Fibroblast of the aortic adventitia (primary cell): ENCODE measurements around the gene ANKRD17. TPM values are rescaled to one million over a fixed set of nuclear protein-coding genes. Genes with fewer than 3 reads are reported as not detected.

Experiments used
- DNase-seq: peaks from one replicate; pipeline ENCODE4 v3.0.0-alpha.2; 2010; ENCODE audit warnings: low read depth
- H3K4me3 ChIP-seq: 2 replicates; pipeline ENCODE4 v1.5.1; 2011; ENCODE audit warnings: low read depth, mild to moderate bottlenecking, control low read depth, low read length, moderate library complexity
- total RNA-seq: library from RNA; depleted of rRNA; stranded (reverse); fragments of >200 nt; gene quantifications from 2 replicates; pipeline ENCODE4 v1.2.3, GENCODE V29; 2012; ENCODE audit warnings: low replicate concordance
- TF ChIP-seq, protein P1 (sequence below): IDR thresholded peaks from 2 replicates; pipeline ENCODE4 v1.5.1; 2011; ENCODE audit warnings: mild to moderate bottlenecking, low read length, control low read depth, inconsistent platforms; ENCODE audit not compliant: insufficient read depth

Gene ANKRD17
- total RNA-seq, 1 donor: 72.5 TPM

DNA sequence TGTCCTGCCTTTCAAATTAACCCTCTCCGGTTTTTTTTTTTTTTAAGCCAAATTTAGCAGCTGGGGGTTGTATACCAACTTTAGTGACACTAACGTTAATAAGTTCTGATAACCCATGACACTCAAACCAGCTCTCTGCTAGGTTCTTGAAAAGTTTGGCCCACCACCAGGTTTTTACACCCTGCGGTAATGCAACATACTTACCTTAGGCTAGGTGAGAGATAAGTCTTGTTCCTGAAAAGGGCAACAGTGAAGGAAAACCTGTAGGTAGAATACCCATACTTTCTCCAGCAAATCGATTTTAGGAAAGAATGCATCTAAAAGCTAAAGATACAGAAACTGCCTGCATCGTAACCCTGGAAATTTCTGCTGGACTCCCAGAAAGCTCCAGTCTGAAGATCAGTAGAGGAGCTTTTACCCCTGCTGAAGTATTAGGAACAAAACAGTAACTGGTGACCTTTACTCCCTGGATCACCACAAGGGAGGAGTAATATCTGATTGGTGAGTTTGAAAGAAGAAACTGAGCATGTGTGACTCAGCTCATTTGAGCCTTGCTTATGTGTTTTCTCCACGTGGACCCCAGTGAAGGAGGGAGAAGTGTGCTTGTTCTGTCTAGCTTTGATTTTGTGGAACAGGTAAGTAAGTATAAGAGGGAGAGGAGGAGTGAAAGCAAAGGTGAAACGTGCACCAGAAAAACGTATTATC lies 154.6 kb downstream of the ANKRD17 start:
- no peak overlapping the region for H3K4me3 ChIP-seq
- DNase-seq: no peak
- TF ChIP-seq, protein P1, sequence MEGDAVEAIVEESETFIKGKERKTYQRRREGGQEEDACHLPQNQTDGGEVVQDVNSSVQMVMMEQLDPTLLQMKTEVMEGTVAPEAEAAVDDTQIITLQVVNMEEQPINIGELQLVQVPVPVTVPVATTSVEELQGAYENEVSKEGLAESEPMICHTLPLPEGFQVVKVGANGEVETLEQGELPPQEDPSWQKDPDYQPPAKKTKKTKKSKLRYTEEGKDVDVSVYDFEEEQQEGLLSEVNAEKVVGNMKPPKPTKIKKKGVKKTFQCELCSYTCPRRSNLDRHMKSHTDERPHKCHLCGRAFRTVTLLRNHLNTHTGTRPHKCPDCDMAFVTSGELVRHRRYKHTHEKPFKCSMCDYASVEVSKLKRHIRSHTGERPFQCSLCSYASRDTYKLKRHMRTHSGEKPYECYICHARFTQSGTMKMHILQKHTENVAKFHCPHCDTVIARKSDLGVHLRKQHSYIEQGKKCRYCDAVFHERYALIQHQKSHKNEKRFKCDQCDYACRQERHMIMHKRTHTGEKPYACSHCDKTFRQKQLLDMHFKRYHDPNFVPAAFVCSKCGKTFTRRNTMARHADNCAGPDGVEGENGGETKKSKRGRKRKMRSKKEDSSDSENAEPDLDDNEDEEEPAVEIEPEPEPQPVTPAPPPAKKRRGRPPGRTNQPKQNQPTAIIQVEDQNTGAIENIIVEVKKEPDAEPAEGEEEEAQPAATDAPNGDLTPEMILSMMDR: no peak

DNA sequence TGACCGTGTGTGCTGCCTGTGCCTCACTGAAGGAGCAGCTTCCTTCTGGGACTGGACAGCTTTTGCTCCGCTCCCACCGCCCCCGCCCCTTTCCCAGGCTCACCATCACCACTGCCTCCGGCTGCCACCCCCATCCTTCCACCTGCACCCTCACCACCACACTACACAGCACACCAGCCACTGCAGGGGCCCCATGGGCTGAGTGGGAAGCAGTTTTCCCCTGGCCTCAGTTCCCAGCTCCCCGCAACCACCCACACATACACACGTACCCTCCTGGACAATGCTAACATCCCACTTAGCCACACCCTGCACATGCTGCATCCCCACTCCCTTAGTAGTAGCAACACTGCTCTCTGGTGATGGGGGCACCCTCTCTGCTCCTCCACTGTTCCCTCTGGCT lies 159.5 kb downstream of the ANKRD17 start:
- TF ChIP-seq, protein P1: no peak
- no peak for DNase-seq
- H3K4me3 ChIP-seq: no peak overlapping the region

DNA sequence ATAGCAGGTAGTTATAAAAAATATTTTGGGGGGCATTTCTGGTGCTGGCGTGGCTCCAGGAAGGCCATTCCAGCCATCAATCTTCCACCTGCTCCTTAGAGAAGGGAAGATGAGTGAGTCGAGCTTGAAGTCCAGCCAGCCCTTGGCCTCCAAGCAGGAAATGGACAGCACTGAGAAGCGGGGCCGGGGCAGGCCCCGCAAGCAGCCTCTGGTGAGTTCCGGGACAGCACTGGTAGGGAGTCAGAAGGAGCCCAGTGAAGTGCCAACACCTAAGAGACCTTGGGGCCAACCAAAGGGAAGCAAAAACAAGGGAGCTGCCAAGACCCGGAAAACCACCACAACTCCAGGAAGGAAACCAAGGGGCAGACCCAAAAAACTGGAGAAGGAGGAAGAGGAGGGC lies 159.9 kb downstream of the ANKRD17 start:
- TF ChIP-seq, protein P1: no peak
- H3K4me3 ChIP-seq: no peak overlapping the region
- no peak for DNase-seq

DNA sequence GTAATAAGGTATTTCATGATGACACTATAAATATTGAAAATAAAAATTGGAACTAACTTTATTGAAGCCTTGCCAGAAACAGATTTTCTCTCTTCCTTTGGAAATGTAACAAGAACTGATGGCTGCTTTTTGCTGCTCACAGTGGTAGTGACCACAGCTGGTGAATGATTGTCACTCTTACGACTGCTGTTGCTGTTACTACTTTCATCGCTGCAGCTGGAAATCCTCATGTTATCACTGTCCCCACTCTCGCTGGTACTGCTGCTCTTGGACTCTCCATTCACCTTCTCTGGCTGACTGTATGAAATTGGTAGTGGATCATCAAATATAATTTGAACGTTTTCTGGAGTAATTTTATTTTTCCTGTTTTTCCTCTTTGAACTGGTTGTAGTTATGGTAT lies 160.6 kb downstream of the ANKRD17 start:
- TF ChIP-seq, protein P1: no peak
- DNase-seq: no peak
- no peak overlapping the region for H3K4me3 ChIP-seq

DNA sequence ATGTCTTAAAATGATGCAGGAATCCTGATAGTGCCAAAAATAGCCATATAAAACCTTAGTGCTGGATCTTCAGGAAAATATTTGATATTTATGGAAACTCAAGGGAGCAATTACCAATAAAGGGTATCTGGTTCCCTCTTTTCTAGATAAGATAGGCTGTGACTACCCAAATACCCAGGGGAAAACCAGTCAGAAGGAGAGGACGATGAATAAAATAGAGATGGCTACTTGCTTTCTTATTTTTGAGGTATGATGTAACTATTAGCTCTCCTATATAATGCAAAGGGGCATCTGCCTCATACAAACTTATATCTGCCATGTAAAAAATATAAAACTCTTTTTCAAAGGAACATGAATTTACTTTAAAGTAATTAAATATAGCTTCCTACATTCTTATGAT lies 165.7 kb downstream of the ANKRD17 start:
- H3K4me3 ChIP-seq: no peak overlapping the region
- TF ChIP-seq, protein P1: no peak
- no peak for DNase-seq

DNA sequence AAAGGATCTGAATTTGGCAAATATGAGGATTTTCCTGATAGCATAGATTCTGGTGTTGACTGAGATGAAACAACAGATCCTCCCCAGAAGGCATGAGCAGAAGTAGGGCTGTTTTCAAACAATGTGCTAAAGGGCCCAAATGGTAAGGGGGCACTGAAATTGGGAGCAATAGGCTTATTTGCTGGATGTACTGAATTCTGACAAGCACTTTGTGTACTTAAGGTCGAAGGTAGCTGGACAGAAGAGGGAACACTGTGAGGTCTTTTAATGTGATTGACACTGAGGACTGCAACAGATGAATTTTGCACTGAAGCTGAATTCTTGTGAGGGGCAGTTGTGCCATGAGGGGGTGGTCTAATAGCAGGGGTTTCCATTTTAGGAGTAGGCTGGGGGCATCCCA lies 167.9 kb downstream of the ANKRD17 start:
- TF ChIP-seq, protein P1: no peak
- H3K4me3 ChIP-seq: no peak overlapping the region
- no peak for DNase-seq

DNA sequence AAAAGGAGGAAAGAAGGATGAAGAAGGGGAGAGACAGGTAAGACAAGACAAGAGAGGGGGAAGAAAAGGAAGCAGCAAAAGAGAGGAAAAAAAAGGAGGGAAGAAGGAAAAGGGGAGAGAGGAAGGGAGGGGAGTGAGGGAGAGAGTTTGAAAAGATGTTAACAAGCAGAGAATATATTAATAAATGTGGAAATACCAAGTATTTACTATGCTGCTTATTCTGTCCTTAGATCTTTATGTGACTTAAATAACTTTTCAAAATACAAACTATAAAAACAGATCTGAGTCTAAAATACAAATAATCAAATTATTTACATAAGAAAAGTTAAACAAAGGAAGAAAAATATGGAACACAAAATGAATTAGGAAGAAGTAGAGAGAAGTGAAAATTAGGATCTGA lies 170.7 kb downstream of the ANKRD17 start:
- DNase-seq: no peak
- TF ChIP-seq, protein P1: no peak
- H3K4me3 ChIP-seq: no peak overlapping the region
